Vagina (tissue), 2 donors: ENCODE measurements around the gene FBXL20.

Experiments
- CTCF ChIP-seq, 3 experiments: fragments of 450-650 bp in 2 of 3; fragments of 200-600 bp in 1 of 3; sonication (generic) in 1 of 3; IDR thresholded peaks; one replicate each; pipeline ENCODE4 v1.5.1; 2017 to 2019; ENCODE audit warnings: antibody characterized with exemption in 3 of 3, mild to moderate bottlenecking in 2 of 3, moderate library complexity in 2 of 3
- POLR2AphosphoS5 ChIP-seq, 2 donors: sonication (generic); formaldehyde crosslinking; IDR thresholded peaks; one replicate each; pipeline ENCODE4 v1.9.0; 2017; ENCODE audit warnings: antibody characterized with exemption in 2 of 2, mild to moderate bottlenecking in 2 of 2, low read depth in 1 of 2; ENCODE audit not compliant: insufficient read depth in 1 of 2

DNA sequence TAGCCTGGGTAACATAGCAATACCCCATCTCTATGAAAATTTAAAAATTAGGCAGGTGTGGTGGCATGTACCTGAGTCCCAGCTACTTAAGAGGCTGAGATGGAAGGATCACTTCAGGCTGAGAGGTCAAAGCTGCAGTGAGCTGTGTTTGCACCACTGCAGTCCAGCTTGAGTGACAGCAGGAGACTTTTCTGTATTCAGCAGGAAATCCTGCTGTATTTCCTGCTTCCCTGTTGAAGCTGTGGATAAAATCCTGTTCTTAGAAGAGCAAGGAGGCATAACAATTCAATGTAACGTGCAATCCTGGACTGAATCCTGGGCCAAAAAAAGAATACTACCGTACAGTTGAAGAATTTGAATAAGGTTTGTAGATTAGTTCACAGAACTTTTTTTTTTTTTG lies 62.2 kb downstream of the FBXL20 start:
- TF ChIP-seq CTCF (IDR thresholded peaks at IDR 0.05) (no peak), POLR2AphosphoS5 (IDR thresholded peaks at IDR 0.05; ENCODE audit: insufficient read depth in 1 of 2, low read depth in 1 of 2) (no peak)
